Astrocyte of the spinal cord (primary cell): Measurements from ENCODE around the gene NPHP4.

Source experiments
- DNase-seq: peaks from one replicate; pipeline ENCODE4 v3.0.0; 2011; ENCODE audit warnings: low read depth, low spot score
- H3K4me3 ChIP-seq: 2 replicates; pipeline ENCODE4 v1.5.1; 2011; ENCODE audit warnings: low read depth, mild to moderate bottlenecking, low read length, moderate library complexity
- CTCF ChIP-seq: IDR thresholded peaks from 2 replicates; pipeline ENCODE4 v1.5.1; 2012; ENCODE audit warnings: low read depth, mild to moderate bottlenecking, low read length, inconsistent platforms
- in situ Hi-C: cut with HindIII; loops from 2 replicates; pipeline ENCODE4 v1.10.0; 2017; ENCODE audit warnings: low sequenced_read_pairs

Gene NPHP4

GRCh38 chr1:5973771-5974170 is 18.5 kb downstream of the NPHP4 start:
- peak; percentile 28 for DNase-seq
- no peak overlapping the region for H3K4me3 ChIP-seq
- peak; percentile 35 for TF ChIP-seq CTCF
- in situ Hi-C loops: no loop called here

GRCh38 chr1:5972198-5972520 is 20.1 kb downstream of the NPHP4 start:
- DNase-seq: no peak
- H3K4me3 ChIP-seq: no peak overlapping the region
- in situ Hi-C loops: no loop called here
- TF ChIP-seq CTCF: no peak

- DNase-seq: no peak
- no peak overlapping the region for H3K4me3 ChIP-seq
- no peak for TF ChIP-seq CTCF
- in situ Hi-C loops: no loop called here
Measured at GRCh38 chr1:5971471-5972197, 20.6 kb downstream of the NPHP4 start.

GRCh38 chr1:5970610-5971273 is 21.5 kb downstream of the NPHP4 start:
- no peak for DNase-seq
- TF ChIP-seq CTCF: no peak
- no peak overlapping the region for H3K4me3 ChIP-seq
- in situ Hi-C loops: no loop called here

- no peak for DNase-seq
- in situ Hi-C loops: no loop called here
- H3K4me3 ChIP-seq: no peak overlapping the region
- TF ChIP-seq CTCF: no peak
Measured at GRCh38 chr1:5969168-5969567, 23.1 kb downstream of the NPHP4 start.

GRCh38 chr1:5968161-5968736 is 24.0 kb downstream of the NPHP4 start:
- no peak for DNase-seq
- no peak overlapping the region for H3K4me3 ChIP-seq
- in situ Hi-C loops: no loop called here
- TF ChIP-seq CTCF: no peak
